Naive thymus-derived CD4-positive, alpha-beta T cell (primary cell): ENCODE data around the gene PRDM1. TPM values are rescaled to one million over a fixed set of nuclear protein-coding genes. Genes with fewer than 3 reads are reported as not detected.

Source experiments
- ATAC-seq: fragments of 150-1000 bp; cut with Tn5 transposase; 2 replicates; pipeline ENCODE4 v1.10.0; 2021; ENCODE audit warnings: mild to moderate bottlenecking, moderate library complexity
- CTCF ChIA-PET: fragments of 350-600 bp; sonication (Branson Sonifier 250); formaldehyde crosslinking; loops from one replicate; lab custom pipeline; 2021; ENCODE audit warnings: antibody characterized with exemption; lab: Charles Lee
- POLR2A ChIA-PET: fragments of 350-600 bp; sonication (Branson Sonifier 250); formaldehyde crosslinking; loops from one replicate; lab custom pipeline; 2021; ENCODE audit warnings: antibody characterized with exemption, inconsistent platforms; lab: Charles Lee
- DNase-seq, 9 donors: peaks; one replicate each; pipeline versions ENCODE4 v3.0.0 to v3.0.0-alpha.2; 2020 to 2022; ENCODE audit warnings: mixed read lengths in 1 of 9
- H3K27ac ChIP-seq: one replicate; pipeline ENCODE4 v1.7.0; 2013; ENCODE audit warnings: mild to moderate bottlenecking, low read depth, low read length, moderate library complexity
- H3K27me3 ChIP-seq, 2 donors: one replicate each; pipeline ENCODE4 v1.7.0; 2013; ENCODE audit warnings: low read length in 2 of 2, mild to moderate bottlenecking in 2 of 2, moderate library complexity in 2 of 2; ENCODE audit not compliant: control insufficient read depth in 2 of 2, insufficient read depth in 2 of 2
- H3K36me3 ChIP-seq, 3 experiments: 1 replicate in 2 of 3; 2 replicates in 1 of 3; pipeline ENCODE4 v1.7.0; 2013; ENCODE audit warnings: low read length in 3 of 3, mild to moderate bottlenecking in 3 of 3, moderate library complexity in 1 of 3; ENCODE audit not compliant: insufficient read depth in 3 of 3, control insufficient read depth in 2 of 3
- H3K4me1 ChIP-seq, 2 donors: one replicate each; pipeline ENCODE4 v1.7.0; 2013; ENCODE audit warnings: low read length in 2 of 2, mild to moderate bottlenecking in 2 of 2, moderate library complexity in 1 of 2; ENCODE audit not compliant: control insufficient read depth in 2 of 2, insufficient read depth in 2 of 2
- H3K4me3 ChIP-seq: 2 replicates; pipeline ENCODE4 v1.7.0; 2013; ENCODE audit warnings: mild to moderate bottlenecking, low read length
- H3K9me3 ChIP-seq, 3 experiments: 1 replicate in 2 of 3; 2 replicates in 1 of 3; pipeline ENCODE4 v1.7.0; 2013; ENCODE audit warnings: low read length in 3 of 3; ENCODE audit not compliant: control insufficient read depth in 2 of 3
- H3K27ac Mint-ChIP-seq, 9 donors: one replicate each; pipeline ENCODE4 v1.8.0; 2020 to 2022; ENCODE audit warnings: mixed read lengths in 9 of 9, mild to moderate bottlenecking in 8 of 9, moderate library complexity in 5 of 9, inconsistent platforms in 2 of 9
- H3K27me3 Mint-ChIP-seq, 5 donors: one replicate each; pipeline ENCODE4 v1.8.0; 2021 to 2022; ENCODE audit warnings: mixed read lengths in 5 of 5, mild to moderate bottlenecking in 1 of 5
- H3K36me3 Mint-ChIP-seq, 5 donors: one replicate each; pipeline ENCODE4 v1.8.0; 2020 to 2022; ENCODE audit warnings: mixed read lengths in 5 of 5, mild to moderate bottlenecking in 3 of 5, inconsistent platforms in 1 of 5
- H3K4me1 Mint-ChIP-seq, 7 donors: one replicate each; pipeline ENCODE4 v1.8.0; 2020 to 2022; ENCODE audit warnings: mixed read lengths in 7 of 7, mild to moderate bottlenecking in 3 of 7, inconsistent platforms in 1 of 7
- H3K4me3 Mint-ChIP-seq, 10 donors: one replicate each; pipeline ENCODE4 v1.8.0; 2020 to 2022; ENCODE audit warnings: mild to moderate bottlenecking in 10 of 10, mixed read lengths in 10 of 10, moderate library complexity in 6 of 10, inconsistent platforms in 2 of 10
- H3K9me3 Mint-ChIP-seq, 11 donors: one replicate each; pipeline ENCODE4 v1.8.0; 2020 to 2022; ENCODE audit warnings: mixed read lengths in 11 of 11, mild to moderate bottlenecking in 4 of 11, inconsistent platforms in 1 of 11, moderate library complexity in 1 of 11
- intact Hi-C, 2 donors: fragments of 100-400 bp; cut with micrococcal nuclease; formaldehyde crosslinking; loops; one replicate each; pipeline ENCODE4 v1.15.1; 2023
- polyA plus RNA-seq, 2 donors: library from polyadenylated mRNA; unstranded; fragments of 300-500 nt; fragmentation: Illumina TruSeq; gene quantifications; one replicate each; pipeline ENCODE4 v1.2.3, GENCODE V29; 2021
- total RNA-seq, 6 experiments: library from RNA in 5 of 6; stranded (reverse) in 5 of 6; gene quantifications; 1 replicate in 5 of 6; 2 replicates in 1 of 6; pipeline ENCODE4 v1.2.3 and lab custom pipeline; 2021 to 2026

PRDM1 gene
- total and polyA plus RNA-seq, 7 experiments from 2014 or later = 2.0 to 64.1 (median 5.6) TPM

DNA sequence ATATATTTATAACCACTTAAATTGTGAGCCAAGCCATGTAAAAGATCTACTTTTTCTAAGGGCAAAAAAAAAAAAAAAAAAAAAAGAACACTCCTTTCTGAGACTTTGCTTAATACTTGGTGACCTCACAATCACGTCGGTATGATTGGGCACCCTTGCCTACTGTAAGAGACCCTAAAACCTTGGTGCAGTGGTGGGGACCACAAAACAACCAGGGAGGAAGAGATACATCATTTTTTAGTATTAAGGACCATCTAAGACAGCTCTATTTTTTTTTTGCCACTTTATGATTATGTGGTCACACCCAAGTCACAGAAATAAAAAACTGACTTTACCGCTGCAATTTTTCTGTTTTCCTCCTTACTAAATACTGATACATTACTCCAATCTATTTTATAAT lies 22.9 kb downstream of the PRDM1 start:
- Mint-ChIP-seq H3K9me3 (no peaks in the 10 kb centered on the region), H3K27ac (no peak overlapping the region), H3K36me3 (peaks cover 7 to 52% (median 16%) of the 10 kb centered on the region in 5 donors), H3K4me3 (no peak overlapping the region), H3K27me3 (peaks cover 0 to 5% (median 0%) of the 10 kb centered on the region in 5 donors), H3K4me1 (peaks cover 23 to 67% (median 27%) of the 10 kb centered on the region in 7 donors)
- H3K27ac ChIP-seq = no peak overlapping the region
- peaks cover 20 to 49% of the 10 kb centered on the region in 2 donors for H3K4me1 ChIP-seq
- no peak overlapping the region for H3K4me3 ChIP-seq
- DNase-seq = no peak
- intact Hi-C loops = no loop called here
- ChIA-PET CTCF (no interaction called here), POLR2A (no interaction called here)
- no peak for ATAC-seq
- peaks cover 0 to 21% (median 0%) of the 10 kb centered on the region in 3 experiments for H3K36me3 ChIP-seq
- H3K9me3 ChIP-seq = no peaks in the 10 kb centered on the region
- no peaks in the 10 kb centered on the region for H3K27me3 ChIP-seq

DNA sequence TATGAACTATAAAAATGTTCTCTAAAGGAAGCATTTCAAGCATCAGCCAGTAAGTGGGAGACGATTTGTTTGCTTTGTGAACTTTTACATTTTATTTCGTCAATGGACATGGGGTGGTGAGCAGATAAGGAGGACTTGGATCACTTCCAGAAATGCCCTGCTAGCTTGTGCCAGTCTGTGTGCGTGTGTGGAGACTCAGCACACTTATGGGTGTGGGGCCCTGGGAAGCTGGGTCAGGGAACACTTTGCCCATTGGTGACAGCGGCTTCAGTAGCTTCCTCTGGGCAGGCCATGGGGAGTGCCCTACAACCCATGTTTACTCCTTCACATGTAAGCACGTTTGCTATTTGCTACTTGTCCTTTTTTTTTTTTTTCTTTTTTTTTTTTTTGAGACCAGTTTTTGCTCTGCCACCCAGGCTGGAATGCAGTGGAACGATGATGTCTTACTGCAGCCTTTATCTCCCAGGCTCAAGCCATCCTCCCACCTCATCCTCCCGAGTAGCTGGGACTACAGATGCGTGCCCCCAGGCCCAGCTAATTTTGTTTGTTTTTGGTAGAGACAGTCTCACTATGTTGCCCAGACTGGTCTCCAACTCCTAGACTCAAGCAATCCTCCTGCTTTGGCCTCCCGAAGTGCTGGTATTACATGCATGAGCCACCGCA lies 24.2 kb downstream of the PRDM1 start:
- CTCF ChIA-PET = interaction anchor here (0.7 kb wide), 1 partner anchor 22 kb away, joined by 3 read pairs; no protein-coding TSS in a partner anchor
- H3K4me1 Mint-ChIP-seq = peaks cover 25 to 71% (median 31%) of the 10 kb centered on the region in 7 donors
- H3K4me3 Mint-ChIP-seq = no peak overlapping the region
- H3K27ac Mint-ChIP-seq = peak overlapping the region in 2 of 9 donors; percentile 28 to 49
- Histone ChIP-seq H3K9me3 (no peaks in the 10 kb centered on the region), H3K36me3 (peaks cover 0 to 17% (median 0%) of the 10 kb centered on the region in 3 experiments), H3K4me3 (no peak overlapping the region), H3K27ac (no peak overlapping the region), H3K27me3 (no peaks in the 10 kb centered on the region), H3K4me1 (peaks cover 20 to 57% of the 10 kb centered on the region in 2 donors)
- no peak for ATAC-seq
- peaks cover 7 to 39% (median 12%) of the 10 kb centered on the region in 5 donors for H3K36me3 Mint-ChIP-seq
- intact Hi-C loops = no loop called here
- DNase-seq = no peak
- POLR2A ChIA-PET = interaction anchor here (1.1 kb wide), 1 partner anchor 9 kb away, joined by 4 read pairs; no protein-coding TSS in a partner anchor
- H3K9me3 Mint-ChIP-seq = no peaks in the 10 kb centered on the region
- H3K27me3 Mint-ChIP-seq = peaks cover 0 to 5% (median 0%) of the 10 kb centered on the region in 5 donors

DNA sequence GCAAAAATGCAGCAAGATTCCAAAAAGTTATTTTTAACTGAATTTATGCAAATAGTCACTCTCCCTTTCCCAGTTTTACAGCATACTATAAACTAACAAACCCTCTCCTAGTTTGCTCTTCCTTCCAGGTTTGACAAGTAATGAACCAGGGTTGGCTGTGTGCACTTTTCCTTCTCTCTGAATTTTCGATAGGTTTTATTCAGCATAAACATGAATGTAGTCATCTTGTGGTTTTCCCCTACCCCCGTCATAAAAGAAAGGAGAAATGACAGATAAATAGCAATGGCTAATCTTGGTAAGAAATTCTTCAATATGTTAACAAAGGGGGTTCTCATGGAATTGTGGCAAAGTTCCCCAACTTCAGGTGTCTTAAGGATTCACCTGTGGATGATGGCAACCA lies 26.3 kb downstream of the PRDM1 start:
- H3K27me3 Mint-ChIP-seq = peaks cover 0 to 5% (median 0%) of the 10 kb centered on the region in 5 donors
- intact Hi-C loops = loop anchor here in 1 of 2 donors (1.0 kb wide), 1 partner anchor 9 kb away; no protein-coding TSS in a partner anchor
- Histone ChIP-seq H3K4me1 (peaks cover 33 to 62% of the 10 kb centered on the region in 2 donors), H3K4me3 (peak overlapping the region; percentile 2), H3K27me3 (no peaks in the 10 kb centered on the region), H3K27ac (no peak overlapping the region), H3K9me3 (no peaks in the 10 kb centered on the region), H3K36me3 (peaks cover 0 to 7% (median 0%) of the 10 kb centered on the region in 3 experiments)
- H3K4me1 Mint-ChIP-seq = peaks cover 32 to 72% (median 43%) of the 10 kb centered on the region in 7 donors
- H3K27ac Mint-ChIP-seq = peak overlapping the region in 7 of 9 donors; percentile 10 to 72 (median 41)
- ATAC-seq = peak; percentile 26
- POLR2A ChIA-PET = interaction anchor here (1.9 to 2.4 kb wide), 2 partner anchors 13 to 19 kb away, joined by 4 to 9 read pairs; no protein-coding TSS in a partner anchor
- H3K4me3 Mint-ChIP-seq = peak overlapping the region in 8 of 10 donors; percentile 1 to 72 (median 36)
- H3K9me3 Mint-ChIP-seq = no peaks in the 10 kb centered on the region
- H3K36me3 Mint-ChIP-seq = peaks cover 0 to 21% (median under 1%) of the 10 kb centered on the region in 5 donors
- CTCF ChIA-PET = interaction anchor here (0.7 kb wide), 1 partner anchor 121 kb away, joined by 5 read pairs; no protein-coding TSS in a partner anchor
- DNase-seq = peak in 3 of 9 donors; percentile 23 to 37 (median 30)

DNA sequence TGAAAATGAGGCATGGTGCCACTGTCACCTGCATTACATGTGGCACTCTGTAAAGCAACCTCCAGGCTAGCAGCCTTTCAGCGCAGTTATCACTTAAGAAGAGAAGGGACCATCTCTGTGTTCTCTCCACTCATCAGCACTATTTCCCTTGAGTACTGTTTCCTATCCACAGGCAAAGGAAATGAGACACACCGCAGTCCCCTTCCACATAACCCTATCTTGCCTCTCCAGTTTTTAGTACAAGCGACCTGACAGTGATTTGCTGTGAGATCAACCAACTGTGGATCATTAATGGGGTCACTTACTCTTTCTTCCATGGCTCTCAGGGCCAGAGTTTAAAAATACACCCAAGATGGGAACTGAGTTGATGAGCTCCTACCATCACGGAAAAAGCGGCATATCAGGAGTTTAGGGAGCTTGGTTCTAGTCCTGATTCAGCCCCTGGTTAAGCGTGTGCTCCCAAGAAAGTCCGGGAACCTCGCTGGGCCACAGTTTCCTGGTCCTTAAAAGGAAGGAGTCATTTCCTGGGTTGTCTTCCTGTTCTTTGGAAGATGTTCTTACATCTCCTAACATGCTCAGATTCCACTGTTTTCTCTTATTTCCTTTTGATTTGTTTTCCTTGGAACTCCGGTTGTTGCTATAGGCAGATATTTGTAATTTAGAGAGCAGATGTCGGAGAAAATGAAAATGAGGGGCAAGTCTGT lies 27.3 kb downstream of the PRDM1 start:
- POLR2A ChIA-PET = interaction anchor here (0.7 to 2.4 kb wide), 3 partner anchors 12 to 20 kb away, joined by 3 to 9 read pairs (median 4); no protein-coding TSS in a partner anchor
- peak overlapping the region in 4 of 9 donors; percentile 10 to 63 (median 44) for H3K27ac Mint-ChIP-seq
- peaks cover 0 to 15% (median 0%) of the 10 kb centered on the region in 5 donors for H3K36me3 Mint-ChIP-seq
- DNase-seq = no peak
- H3K9me3 Mint-ChIP-seq = peaks cover 0 to 2% (median 0%) of the 10 kb centered on the region in 11 donors
- CTCF ChIA-PET = no interaction called here
- peaks cover 0 to 5% (median 0%) of the 10 kb centered on the region in 5 donors for H3K27me3 Mint-ChIP-seq
- Histone ChIP-seq H3K36me3 (peaks cover 0 to under 1% (median 0%) of the 10 kb centered on the region in 3 experiments), H3K4me3 (no peak overlapping the region), H3K27ac (no peak overlapping the region), H3K9me3 (no peaks in the 10 kb centered on the region), H3K27me3 (no peaks in the 10 kb centered on the region), H3K4me1 (peaks cover 39 to 71% of the 10 kb centered on the region in 2 donors)
- H3K4me1 Mint-ChIP-seq = peaks cover 37 to 75% (median 50%) of the 10 kb centered on the region in 7 donors
- peak overlapping the region in 5 of 10 donors; percentile 0 to 38 (median 29) for H3K4me3 Mint-ChIP-seq
- intact Hi-C loops = no loop called here
- ATAC-seq = no peak

DNA sequence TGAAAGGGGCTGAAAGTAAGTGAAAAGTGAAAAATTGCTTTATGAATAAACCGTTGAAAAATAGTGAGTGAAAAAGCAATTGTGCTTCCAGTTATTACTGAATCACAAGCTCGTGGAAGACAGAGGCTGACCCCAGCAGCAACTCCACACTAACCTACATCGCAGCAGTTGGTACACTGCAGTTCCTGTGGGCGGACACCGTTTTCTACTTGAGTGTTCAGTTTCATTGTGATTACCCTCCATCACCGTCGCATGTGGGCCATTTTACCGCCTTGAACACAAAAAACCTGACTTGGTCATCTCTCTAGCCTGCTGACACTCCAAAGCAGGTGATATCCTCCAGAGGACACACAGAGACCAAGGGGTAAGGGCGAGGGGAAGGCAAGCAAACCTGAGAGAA lies 28.4 kb downstream of the PRDM1 start:
- H3K4me3 ChIP-seq = peak overlapping the region; percentile 28
- Mint-ChIP-seq H3K36me3 (peaks cover 0 to 12% (median 0%) of the 10 kb centered on the region in 5 donors), H3K4me3 (peak overlapping the region in 3 of 10 donors; percentile 11 to 52 (median 15)), H3K9me3 (peaks cover 0 to 3% (median 0%) of the 10 kb centered on the region in 11 donors), H3K27me3 (peaks cover 0 to 5% (median 0%) of the 10 kb centered on the region in 5 donors), H3K4me1 (peaks cover 39 to 83% (median 60%) of the 10 kb centered on the region in 7 donors), H3K27ac (peak overlapping the region in 2 of 9 donors; percentile 47 to 59)
- intact Hi-C loops = no loop called here
- DNase-seq (peak in 1 of 9 donors; percentile 64), ATAC-seq (no peak)
- CTCF ChIA-PET = no interaction called here
- H3K9me3 ChIP-seq = no peaks in the 10 kb centered on the region
- peaks cover 39 to 78% of the 10 kb centered on the region in 2 donors for H3K4me1 ChIP-seq
- no peaks in the 10 kb centered on the region for H3K36me3 ChIP-seq
- H3K27me3 ChIP-seq = no peaks in the 10 kb centered on the region
- POLR2A ChIA-PET = interaction anchor here (1.0 kb wide), 1 partner anchor 10 kb away, joined by 3 read pairs; no protein-coding TSS in a partner anchor
- no peak overlapping the region for H3K27ac ChIP-seq

- Histone ChIP-seq H3K4me3 (peak overlapping the region; percentile 28), H3K9me3 (no peaks in the 10 kb centered on the region), H3K27me3 (no peaks in the 10 kb centered on the region), H3K36me3 (no peaks in the 10 kb centered on the region), H3K27ac (no peak overlapping the region), H3K4me1 (peaks cover 39 to 78% of the 10 kb centered on the region in 2 donors)
- H3K9me3 Mint-ChIP-seq = peaks cover 0 to 3% (median 0%) of the 10 kb centered on the region in 11 donors
- CTCF ChIA-PET = no interaction called here
- peak overlapping the region in 2 of 9 donors; percentile 38 to 46 for H3K27ac Mint-ChIP-seq
- no peak overlapping the region for H3K4me3 Mint-ChIP-seq
- intact Hi-C loops = loop anchor here in 1 of 2 donors (5.0 kb wide), 1 partner anchor 47 kb away; no protein-coding TSS in a partner anchor
- peaks cover 0 to 5% (median 0%) of the 10 kb centered on the region in 5 donors for H3K27me3 Mint-ChIP-seq
- POLR2A ChIA-PET = interaction anchor here (1.0 kb wide), 1 partner anchor 9 kb away, joined by 3 read pairs; no protein-coding TSS in a partner anchor
- H3K36me3 Mint-ChIP-seq = peaks cover 0 to 13% (median 0%) of the 10 kb centered on the region in 5 donors
- ATAC-seq = no peak
- no peak for DNase-seq
- peaks cover 41 to 88% (median 61%) of the 10 kb centered on the region in 7 donors for H3K4me1 Mint-ChIP-seq
Observed at GRCh38 chr6:106115286-106115685, 29.1 kb downstream of the PRDM1 start.
